Measurements from ENCODE around the gene MATN1. TPM values are rescaled to one million over a fixed set of nuclear protein-coding genes. Genes with fewer than 3 reads are reported as not detected.
A peak's percentile ranks its signal among the peaks of the same experiment; 100 is the strongest.

MATN1 gene
- total RNA-seq, 1 donor from 2014 or later = not detected

DNA sequence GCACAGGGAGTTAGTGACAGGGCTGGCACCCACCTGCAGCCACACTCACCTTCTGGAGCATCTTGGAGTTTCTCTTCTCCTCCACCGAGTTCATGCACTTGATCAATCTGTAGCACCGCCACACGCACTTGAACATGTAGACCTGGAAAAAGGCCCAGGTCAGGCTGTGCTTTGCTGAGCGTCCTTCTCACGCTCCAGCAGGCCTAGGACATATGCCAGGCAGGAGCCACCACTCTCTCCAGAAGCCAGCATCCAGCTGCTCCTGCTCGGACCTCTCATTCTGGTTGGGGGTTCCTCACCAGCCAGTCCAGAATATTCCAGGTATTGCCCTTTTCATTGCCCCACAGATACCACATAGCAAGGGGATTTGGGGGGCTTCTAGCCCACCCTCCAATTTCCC is 11.7 kb upstream of the MATN1 start:
- Histone ChIP-seq H3K4me3 (no peak overlapping the region), H3K27me3 (no peaks in the 10 kb centered on the region), H3K27ac (no peak overlapping the region), H3K9me3 (no peaks in the 10 kb centered on the region), H3K36me3 (peaks cover 50% of the 10 kb centered on the region), H3K4me1 (no peaks in the 10 kb centered on the region)
- TF ChIP-seq CTCF (IDR thresholded peaks at IDR 0.05) = no peak
- peak; percentile 60 for ATAC-seq
- no peak for DNase-seq
- intact Hi-C loops (cut with DNase I) = no loop called here

DNA sequence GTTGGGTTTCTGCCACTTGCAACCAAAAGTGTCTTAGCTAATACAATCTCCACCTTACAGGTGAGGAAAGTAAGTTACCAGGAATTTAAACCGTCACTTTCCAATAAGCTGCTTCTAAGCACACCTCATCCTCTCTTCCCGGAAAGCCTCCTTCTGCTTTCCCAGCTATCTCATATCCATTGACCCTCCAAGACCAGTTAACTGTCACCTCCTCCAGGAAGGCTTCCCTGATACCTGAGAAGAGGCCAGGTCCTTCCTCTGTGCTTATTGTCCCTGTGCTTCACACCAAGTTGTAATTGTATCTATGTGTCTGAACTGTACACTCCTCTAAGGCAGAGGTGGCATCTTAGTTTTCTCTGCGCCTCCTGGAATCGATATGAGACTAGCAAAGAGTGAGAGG is 11.2 kb upstream of the MATN1 start:
- Histone ChIP-seq H3K4me3 (no peak overlapping the region), H3K36me3 (peaks cover 50% of the 10 kb centered on the region), H3K27ac (no peak overlapping the region), H3K4me1 (no peaks in the 10 kb centered on the region), H3K9me3 (no peaks in the 10 kb centered on the region), H3K27me3 (no peaks in the 10 kb centered on the region)
- DNase-seq (no peak), ATAC-seq (no peak)
- TF ChIP-seq CTCF (IDR thresholded peaks at IDR 0.05) = no peak
- intact Hi-C loops (cut with DNase I) = no loop called here

GRCh38 chr1:30734106-30734505 is 10.7 kb upstream of the MATN1 start:
- H3K9me3 ChIP-seq = no peaks in the 10 kb centered on the region
- DNase-seq = no peak
- peaks cover 50% of the 10 kb centered on the region for H3K36me3 ChIP-seq
- no peak for TF ChIP-seq CTCF (IDR thresholded peaks at IDR 0.05)
- H3K4me3 ChIP-seq = no peak overlapping the region
- no peaks in the 10 kb centered on the region for H3K27me3 ChIP-seq
- ATAC-seq = no peak
- H3K4me1 ChIP-seq = no peaks in the 10 kb centered on the region
- intact Hi-C loops (cut with DNase I) = no loop called here
- no peak overlapping the region for H3K27ac ChIP-seq

GRCh38 chr1:30733493-30733892 is 10.1 kb upstream of the MATN1 start:
- no peaks in the 10 kb centered on the region for H3K4me1 ChIP-seq
- H3K27ac ChIP-seq = no peak overlapping the region
- no peak for ATAC-seq
- no peak for DNase-seq
- H3K4me3 ChIP-seq = no peak overlapping the region
- no peaks in the 10 kb centered on the region for H3K9me3 ChIP-seq
- intact Hi-C loops (cut with DNase I) = no loop called here
- peaks cover 49% of the 10 kb centered on the region for H3K36me3 ChIP-seq
- no peaks in the 10 kb centered on the region for H3K27me3 ChIP-seq
- no peak for TF ChIP-seq CTCF (IDR thresholded peaks at IDR 0.05)

GRCh38 chr1:30732277-30732996 is 9.1 kb upstream of the MATN1 start:
- DNase-seq (no peak), ATAC-seq (peak; percentile 31)
- H3K4me3 ChIP-seq = no peak overlapping the region
- intact Hi-C loops (cut with DNase I) = no loop called here
- no peaks in the 10 kb centered on the region for H3K27me3 ChIP-seq
- H3K36me3 ChIP-seq = peaks cover 38% of the 10 kb centered on the region
- no peaks in the 10 kb centered on the region for H3K9me3 ChIP-seq
- H3K27ac ChIP-seq = no peak overlapping the region
- no peak for TF ChIP-seq CTCF (IDR thresholded peaks at IDR 0.05)
- no peaks in the 10 kb centered on the region for H3K4me1 ChIP-seq

All from upper lobe of right lung (tissue), 1 donor.